HepG2 (cell line): ENCODE results near the gene ELOVL5. TPM values are rescaled to one million over a fixed set of nuclear protein-coding genes. Genes with fewer than 3 reads are reported as not detected.

Experiments used
- ATAC-seq: fragments of 200-7000 bp; cut with Tn5 transposase; 3 replicates; pipeline ENCODE4 v1.9.1; 2020; ENCODE audit warnings: mild to moderate bottlenecking, moderate library complexity
- BruUV-seq: library from RNA; stranded (reverse); fragments of 400-500 nt; replicated peaks from 2 replicates; lab custom pipeline; 2021; lab: Mats Ljungman, UMichigan
- CTCF ChIA-PET: fragments of 300-600 bp; formaldehyde crosslinking; extraction: SDS; loops from one replicate; lab custom pipeline; 2021; ENCODE audit warnings: low total read pairs, inconsistent platforms, low intra/inter-chr PET ratio; lab: Yijun Ruan, JAX
- POLR2A ChIA-PET: fragments of 350-600 bp; sonication (Branson Sonifier 250); formaldehyde crosslinking; loops from one replicate; lab custom pipeline; 2020; ENCODE audit warnings: antibody characterized with exemption, inconsistent platforms; lab: Yijun Ruan, JAX
- DNase-seq: peaks from one replicate; pipeline ENCODE4 v3.0.0-alpha.2; 2015; ENCODE audit warnings: low spot score
- FAIRE-seq: peaks from 3 replicates; lab custom pipeline; 2011; peaks lifted over from hg19 to GRCh38; lab: Jason Lieb, UNC
- H2AFZ ChIP-seq: one replicate; pipeline ENCODE4 v1.6.1; 2011; ENCODE audit warnings: low read length, inconsistent platforms
- H3K27ac ChIP-seq: fragments of 300-600 bp; 3 replicates; pipeline ENCODE4 v1.8.0; 2011; ENCODE audit warnings: mixed run types, mild to moderate bottlenecking, mixed read lengths, low read length, inconsistent platforms; ENCODE audit not compliant: insufficient read depth; ENCODE audit errors: extremely low read length
- H3K27me3 ChIP-seq, 2 experiments: fragments of 200-600 bp in 1 of 2; 2 replicates in 1 of 2; 3 replicates in 1 of 2; pipeline versions ENCODE4 v1.6.0 to v1.8.0; 2011; ENCODE audit warnings: low read length in 2 of 2, mild to moderate bottlenecking in 2 of 2, moderate library complexity in 2 of 2, inconsistent platforms in 1 of 2; ENCODE audit not compliant: insufficient read depth in 2 of 2, control insufficient read depth in 1 of 2
- H3K36me3 ChIP-seq, 2 experiments: fragments of 200-600 bp in 1 of 2; replicated peaks in 1 of 2; 2 replicates in 1 of 2; 3 replicates in 1 of 2; pipeline versions ENCODE4 v1.5.1 to v1.8.0; 2011; ENCODE audit warnings: low read length in 2 of 2, inconsistent platforms in 1 of 2; ENCODE audit not compliant: insufficient read depth in 2 of 2, control insufficient read depth in 1 of 2
- H3K4me1 ChIP-seq: 2 replicates; pipeline ENCODE4 v1.5.1; 2012; ENCODE audit warnings: low read length, inconsistent platforms; ENCODE audit not compliant: insufficient read depth
- H3K4me2 ChIP-seq: 2 replicates; pipeline ENCODE4 v1.6.0; 2011; ENCODE audit warnings: low read depth, low read length, inconsistent platforms
- H3K4me3 ChIP-seq, 3 experiments: fragments of 200-600 bp in 1 of 3; sonication (generic), shearing (Covaris generic) in 1 of 3; replicated peaks in 1 of 3; 2 replicates each; pipeline ENCODE4 v1.5.1; 2011 to 2016; ENCODE audit warnings: low read length in 3 of 3, inconsistent platforms in 2 of 3, low read depth in 2 of 3, mild to moderate bottlenecking in 2 of 3, control low read depth in 1 of 3, mixed read lengths in 1 of 3; ENCODE audit not compliant: insufficient read depth in 1 of 3
- H3K79me2 ChIP-seq: one replicate; pipeline ENCODE4 v1.6.1; 2011; ENCODE audit warnings: low read length, inconsistent platforms; ENCODE audit not compliant: insufficient read depth
- H3K9ac ChIP-seq: 2 replicates; pipeline ENCODE4 v1.6.0; 2011; ENCODE audit warnings: mild to moderate bottlenecking, low read depth, low read length, inconsistent platforms; ENCODE audit not compliant: insufficient read depth
- H3K9me3 ChIP-seq: 2 replicates; pipeline ENCODE4 v1.5.1; 2012; ENCODE audit warnings: mild to moderate bottlenecking, low read length
- H4K20me1 ChIP-seq: 2 replicates; pipeline ENCODE4 v1.6.0; 2011; ENCODE audit warnings: inconsistent platforms, mild to moderate bottlenecking, low read length, moderate library complexity; ENCODE audit not compliant: insufficient read depth
- AKNA ChIP-seq: sonication (generic); formaldehyde crosslinking; IDR thresholded peaks from 2 replicates; pipeline ENCODE4 v1.4.0; 2020; ENCODE audit warnings: missing genetic modification reagents, borderline replicate concordance
- ATF5 ChIP-seq: sonication (generic); formaldehyde crosslinking; IDR thresholded peaks from 2 replicates; pipeline ENCODE4 v1.4.0; 2020; ENCODE audit warnings: mild to moderate bottlenecking, low read depth, missing genetic modification reagents
- CC2D1A ChIP-seq: sonication (generic); formaldehyde crosslinking; IDR thresholded peaks from 2 replicates; pipeline ENCODE4 v1.8.1; 2023; ENCODE audit warnings: mild to moderate bottlenecking, missing genetic modification reagents
- DZIP1 ChIP-seq: sonication (generic); formaldehyde crosslinking; IDR thresholded peaks from 2 replicates; pipeline ENCODE4 v1.5.0; 2020; ENCODE audit warnings: mild to moderate bottlenecking, missing genetic modification reagents
- GMEB2 ChIP-seq: IDR thresholded peaks from 2 replicates; pipeline ENCODE4 v1.6.1; 2016; ENCODE audit warnings: missing biosample characterization, missing genetic modification reagents, low read depth
- RAD51 ChIP-seq: fragments of 450-650 bp; IDR thresholded peaks from 2 replicates; pipeline ENCODE4 v1.6.1; 2016; ENCODE audit warnings: borderline replicate concordance
- RBM22 ChIP-seq: fragments of 200-400 bp; formaldehyde crosslinking; optimal IDR thresholded peaks from 2 replicates; pipeline ENCODE3; 2017; ENCODE audit warnings: mild to moderate bottlenecking, low read length, moderate library complexity
- SMARCC2 ChIP-seq: fragments of 450-650 bp; IDR thresholded peaks from 2 replicates; pipeline ENCODE4 v1.6.1; 2017; ENCODE audit warnings: antibody characterized with exemption, mild to moderate bottlenecking
- SPEN ChIP-seq: sonication (generic); formaldehyde crosslinking; IDR thresholded peaks from 2 replicates; pipeline ENCODE4 v1.5.1; 2020; ENCODE audit warnings: low read depth, mild to moderate bottlenecking, missing genetic modification reagents
- TAF1 ChIP-seq: sonication (generic); formaldehyde crosslinking; IDR thresholded peaks from 2 replicates; pipeline ENCODE4 v1.4.0; 2020; ENCODE audit warnings: missing genetic modification reagents
- ZNF136 ChIP-seq: sonication (generic); formaldehyde crosslinking; IDR thresholded peaks from 2 replicates; pipeline ENCODE4 v1.8.1; 2022; ENCODE audit warnings: low read depth, mild to moderate bottlenecking, moderate library complexity, missing genetic modification reagents
- ZNF782 ChIP-seq: sonication (generic); formaldehyde crosslinking; IDR thresholded peaks from 2 replicates; pipeline ENCODE4 v1.4.0; 2020; ENCODE audit warnings: missing genetic modification reagents, mild to moderate bottlenecking, borderline replicate concordance
- ZNF879 ChIP-seq: sonication (generic); formaldehyde crosslinking; IDR thresholded peaks from 2 replicates; pipeline ENCODE4 v1.8.1; 2023; ENCODE audit warnings: missing genetic modification reagents
- ZSCAN29 ChIP-seq: sonication (generic); formaldehyde crosslinking; conservative IDR thresholded peaks from 2 replicates; pipeline ENCODE4 v1.4.0; 2020; ENCODE audit warnings: mild to moderate bottlenecking, missing genetic modification reagents
- WGBS: methylation state at CpG from one replicate; pipeline ENCODE4 v1.1.6; 2017; ENCODE audit warnings: low lambda C conversion rate; 5-methylcytosine and 5-hydroxymethylcytosine counted together
- in situ Hi-C: cut with HindIII; loops from 2 replicates; pipeline ENCODE4 v1.10.0; 2017; ENCODE audit warnings: low pct_unique_long_range_greater_than_20kb; ENCODE audit not compliant: extremely low pct_ligation_motif_present
- intact Hi-C: fragments of 100-400 bp; cut with micrococcal nuclease; formaldehyde crosslinking; loops from one replicate; pipeline ENCODE4 v1.10.0; 2022; ENCODE audit not compliant: unreplicated experiment
- polyA plus RNA-seq, 8 experiments: library from polyadenylated mRNA; depleted of rRNA in 3 of 8; stranded (reverse) in 7 of 8; unstranded in 1 of 8; fragments of >200 nt; fragmentation: Illumina TruSeq in 4 of 8; extraction: Trizol in 4 of 8; gene quantifications; 2 replicates each; pipeline versions ENCODE4 v1.2.1 to v1.2.3, GENCODE V29; 2011 to 2016; ENCODE audit warnings: low read depth in 4 of 8, missing spikeins in 1 of 8, mixed read lengths in 1 of 8; ENCODE audit not compliant: insufficient read depth in 1 of 8
- total RNA-seq, 5 experiments: library from RNA; depleted of rRNA; stranded (reverse); fragments of >200 nt; fragmentation: Illumina TruSeq; extraction: Trizol; gene quantifications; 2 replicates each; pipeline ENCODE4 v1.2.3, GENCODE V29; 2016; ENCODE audit warnings: low read depth in 1 of 5

The ELOVL5 gene
- total and polyA plus RNA-seq, 2 of the 13 experiments (the other 11 are each of a cell fraction or from before 2014, with no cell fraction given): 50.1 to 72.4 TPM

- TF ChIP-seq DZIP1 (CRISPR knock-in tag) (no peak), SMARCC2 (no peak)
Measured at GRCh38 chr6:53353624-53354023, 4.9 kb upstream of the ELOVL5 start (continued).

GRCh38 chr6:53352360-53352759 lies 3.6 kb upstream of the ELOVL5 start:
- H3K9ac ChIP-seq: no peak overlapping the region
- H3K4me1 ChIP-seq: peaks cover 16% of the 10 kb centered on the region
- peaks cover 4% of the 10 kb centered on the region for H3K79me2 ChIP-seq
- no peaks in the 10 kb centered on the region for H4K20me1 ChIP-seq
- 57% methylated on average over 3 of the region's 3 CpGs for WGBS
- DNase-seq (no peak), ATAC-seq (no peak), FAIRE-seq (no peak)
- H2AFZ ChIP-seq: no peak overlapping the region
- H3K4me3 ChIP-seq: no peak overlapping the region
- ChIA-PET POLR2A (no interaction called here), CTCF (no interaction called here)
- BruUV-seq: no TSS peak
- intact Hi-C loops (no loop called here), in situ Hi-C loops (no loop called here)
- no peak overlapping the region for H3K27ac ChIP-seq
- no peaks in the 10 kb centered on the region for H3K36me3 ChIP-seq
- peaks cover 0 to 42% of the 10 kb centered on the region in 2 experiments; a peak in 4 of 5 replicates for H3K27me3 ChIP-seq
- TF ChIP-seq AKNA (CRISPR knock-in tag): no peak
- TF ChIP-seq ZNF136 (CRISPR knock-in tag): no peak
- TF ChIP-seq RAD51: no peak
- TF ChIP-seq RBM22: no peak
- TF ChIP-seq CC2D1A: no peak
- TF ChIP-seq ATF5: no peak
- no peak for TF ChIP-seq GMEB2 (CRISPR knock-in tag)
- no peak for TF ChIP-seq SPEN
- no peak for TF ChIP-seq ZSCAN29 (CRISPR knock-in tag)
- no peak for TF ChIP-seq ZNF879
- no peak for TF ChIP-seq TAF1 (CRISPR knock-in tag)
- no peak for TF ChIP-seq ZNF782 (CRISPR knock-in tag)
- no peak overlapping the region for H3K4me2 ChIP-seq
- no peaks in the 10 kb centered on the region for H3K9me3 ChIP-seq
